SK-N-MC (cell line): ENCODE data around the gene CTSE.

ENCODE experiments used
- EZH2 ChIP-seq: fragments of 200-600 bp; sonication (generic); IDR thresholded peaks from one replicate; pipeline ENCODE4 v1.6.1; 2017; ENCODE audit warnings: antibody characterized with exemption
- FOXP2 ChIP-seq: optimal IDR thresholded peaks from 2 replicates; pipeline ENCODE3; 2011; ENCODE audit warnings: mild to moderate bottlenecking, moderate library complexity; ENCODE audit not compliant: insufficient read depth; ENCODE audit errors: extremely low read length, control extremely low read depth
- POLR2AphosphoS5 ChIP-seq: IDR thresholded peaks from 2 replicates; pipeline ENCODE4 v1.6.1; 2012; ENCODE audit warnings: mild to moderate bottlenecking, low read depth, low read length, borderline replicate concordance

GRCh38 chr1:206029484-206029883 is 5.8 kb upstream of the CTSE start:
- TF ChIP-seq POLR2AphosphoS5 = no peak
- no peak for TF ChIP-seq EZH2
- no peak for TF ChIP-seq FOXP2
